HG03159 (cell line): Measurements from ENCODE around the gene BTN1A1.
"Not testable (repeated sequence)": the region's sequence is repeated elsewhere in the genome, so short reads cannot be mapped to it uniquely, and the experiment has no call there.

Source experiments
- ATAC-seq: cut with Tn5 transposase; IDR thresholded peaks from one replicate; pipeline ENCODE4 v1.9.1; 2021; ENCODE audit warnings: mild to moderate bottlenecking, moderate library complexity; ENCODE audit not compliant: unreplicated experiment

The BTN1A1 gene

GRCh38 chr6:26536571-26537159, 36.6 kb downstream of the BTN1A1 start:
- ATAC-seq, result no peak

GRCh38 chr6:26537160-26537845, 37.2 kb downstream of the BTN1A1 start:
- peak; percentile 41 for ATAC-seq

- peak; percentile 52 for ATAC-seq
These were observed 37.9 kb downstream of the BTN1A1 start, which contains the start of gene HMGN4 for GRCh38 chr6:26537846-26538571. Gene HMGN4 (plus strand): TSS chr6:26538366. CDS start chr6:26545207, 6,841 bp downstream.

GRCh38 chr6:26538572-26538902, 38.4 kb downstream of the BTN1A1 start:
- ATAC-seq, result no peak

GRCh38 chr6:26539071-26539615, 39.0 kb downstream of the BTN1A1 start:
- no peak for ATAC-seq

- ATAC-seq, result no peak
These were observed 41.5 kb downstream of the BTN1A1 start for GRCh38 chr6:26541579-26541978.

- no peak for ATAC-seq
These were observed 43.9 kb downstream of the BTN1A1 start for GRCh38 chr6:26543953-26544352.

- no peak for ATAC-seq
These were observed 44.4 kb downstream of the BTN1A1 start for GRCh38 chr6:26544473-26544872.

- ATAC-seq, result no peak
These were observed 45.5 kb downstream of the BTN1A1 start for GRCh38 chr6:26545627-26546026.

GRCh38 chr6:26547363-26547762, 47.3 kb downstream of the BTN1A1 start:
- not testable (repeated sequence) for ATAC-seq

GRCh38 chr6:26550250-26550993, 50.3 kb downstream of the BTN1A1 start:
- ATAC-seq, result no peak

- ATAC-seq, result no peak
These were observed 52.1 kb downstream of the BTN1A1 start for GRCh38 chr6:26552205-26552604.

GRCh38 chr6:26552640-26553188, 52.6 kb downstream of the BTN1A1 start:
- no peak for ATAC-seq

GRCh38 chr6:26553264-26553634, 53.1 kb downstream of the BTN1A1 start:
- peak; percentile 35 for ATAC-seq

- peak; percentile 30 for ATAC-seq
These were observed 53.7 kb downstream of the BTN1A1 start for GRCh38 chr6:26553635-26554446.

- ATAC-seq, result no peak
These were observed 54.3 kb downstream of the BTN1A1 start for GRCh38 chr6:26554447-26554696.

GRCh38 chr6:26554697-26555504, 54.8 kb downstream of the BTN1A1 start:
- ATAC-seq, result peak; percentile 41

- ATAC-seq, result no peak
These were observed 55.6 kb downstream of the BTN1A1 start for GRCh38 chr6:26555505-26556262.
